ENCODE data around the gene ZFY. TPM values are rescaled to one million over a fixed set of nuclear protein-coding genes. Genes with fewer than 3 reads are reported as not detected.

The ZFY gene
- polyA plus RNA-seq, 1 of the 3 experiments (the other 2 are of a cell fraction), result not detected

DNA sequence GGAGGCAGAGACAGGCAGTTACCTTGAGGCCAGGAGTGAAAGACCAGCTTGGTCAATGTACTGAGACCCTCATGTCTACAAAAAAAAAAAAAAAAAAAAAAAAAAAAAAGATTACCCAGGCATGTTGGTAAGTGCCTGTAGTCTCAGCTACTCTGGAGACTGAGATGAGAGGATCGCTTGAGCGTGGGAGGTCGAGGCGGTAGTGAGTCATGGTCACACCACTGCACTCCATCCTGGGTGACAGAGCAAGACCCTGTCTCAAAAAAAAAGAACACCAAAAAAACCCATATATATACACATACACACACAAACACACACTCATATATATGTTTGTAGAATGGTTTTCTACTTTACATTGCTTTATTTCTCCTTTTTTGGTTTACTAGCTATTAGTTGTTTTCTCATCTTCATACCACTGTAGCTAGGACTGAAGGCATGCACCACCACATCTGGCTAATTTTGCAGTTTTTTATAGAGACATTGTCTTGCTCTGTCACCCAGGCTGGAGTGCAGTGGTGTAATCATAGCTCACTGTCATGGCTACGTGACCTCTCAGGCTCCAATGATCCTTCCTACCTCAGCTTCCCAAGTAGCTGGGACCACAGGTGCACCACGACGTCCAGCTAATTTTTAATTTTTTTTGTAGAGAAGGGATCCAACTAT, 14.5 kb downstream of the ZFY start (continued):
- TF ChIP-seq, protein P1, sequence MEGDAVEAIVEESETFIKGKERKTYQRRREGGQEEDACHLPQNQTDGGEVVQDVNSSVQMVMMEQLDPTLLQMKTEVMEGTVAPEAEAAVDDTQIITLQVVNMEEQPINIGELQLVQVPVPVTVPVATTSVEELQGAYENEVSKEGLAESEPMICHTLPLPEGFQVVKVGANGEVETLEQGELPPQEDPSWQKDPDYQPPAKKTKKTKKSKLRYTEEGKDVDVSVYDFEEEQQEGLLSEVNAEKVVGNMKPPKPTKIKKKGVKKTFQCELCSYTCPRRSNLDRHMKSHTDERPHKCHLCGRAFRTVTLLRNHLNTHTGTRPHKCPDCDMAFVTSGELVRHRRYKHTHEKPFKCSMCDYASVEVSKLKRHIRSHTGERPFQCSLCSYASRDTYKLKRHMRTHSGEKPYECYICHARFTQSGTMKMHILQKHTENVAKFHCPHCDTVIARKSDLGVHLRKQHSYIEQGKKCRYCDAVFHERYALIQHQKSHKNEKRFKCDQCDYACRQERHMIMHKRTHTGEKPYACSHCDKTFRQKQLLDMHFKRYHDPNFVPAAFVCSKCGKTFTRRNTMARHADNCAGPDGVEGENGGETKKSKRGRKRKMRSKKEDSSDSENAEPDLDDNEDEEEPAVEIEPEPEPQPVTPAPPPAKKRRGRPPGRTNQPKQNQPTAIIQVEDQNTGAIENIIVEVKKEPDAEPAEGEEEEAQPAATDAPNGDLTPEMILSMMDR (IDR thresholded peaks at IDR 0.05), result no peak
- no peak for TF ChIP-seq FOSL2 (IDR thresholded peaks at IDR 0.05; ENCODE audit: borderline replicate concordance, low read depth)

DNA sequence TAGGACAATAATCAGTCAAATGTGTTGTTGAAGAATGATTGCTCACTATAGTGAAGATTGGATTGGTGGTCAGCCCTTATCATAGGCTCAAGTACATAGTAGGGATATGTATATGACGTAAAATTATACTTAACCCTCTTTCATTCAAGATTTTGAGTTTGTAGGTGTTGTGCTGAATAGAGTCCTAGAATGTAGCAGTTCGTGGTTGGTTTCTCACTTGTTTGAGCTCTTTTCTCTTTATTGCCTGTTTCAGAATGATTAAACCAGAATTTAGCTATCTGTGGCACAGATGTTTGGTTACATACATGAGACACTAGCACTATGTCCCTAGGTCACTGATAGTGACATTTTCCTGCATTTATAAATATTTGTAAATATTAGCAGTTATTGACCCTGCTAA, 15.5 kb downstream of the ZFY start:
- DNase-seq, result no peak
- no CpG with 5 or more reads among the region's 2 CpGs for WGBS (ENCODE audit: low lambda C conversion rate)
- POLR2A ChIA-PET, result no interaction called here

More for the DNA sequence above, 15.5 kb downstream of the ZFY start:
- TF ChIP-seq EP300 (IDR thresholded peaks at IDR 0.05; ENCODE audit: borderline replicate concordance in 1 of 2, low read depth in 1 of 2, low read length in 1 of 2), result no peak
- TF ChIP-seq SIN3A (IDR thresholded peaks at IDR 0.05; ENCODE audit: borderline replicate concordance, low read depth, low read length), result no peak
- TF ChIP-seq GATA2 (CRISPR knock-in tag; IDR thresholded peaks at IDR 0.05), result no peak
- no peak for TF ChIP-seq MEF2A (IDR thresholded peaks at IDR 0.05; ENCODE audit: borderline replicate concordance, low read depth)
- TF ChIP-seq YY1 (IDR thresholded peaks at IDR 0.05; ENCODE audit: low read depth), result no peak
- TF ChIP-seq, protein P2, sequence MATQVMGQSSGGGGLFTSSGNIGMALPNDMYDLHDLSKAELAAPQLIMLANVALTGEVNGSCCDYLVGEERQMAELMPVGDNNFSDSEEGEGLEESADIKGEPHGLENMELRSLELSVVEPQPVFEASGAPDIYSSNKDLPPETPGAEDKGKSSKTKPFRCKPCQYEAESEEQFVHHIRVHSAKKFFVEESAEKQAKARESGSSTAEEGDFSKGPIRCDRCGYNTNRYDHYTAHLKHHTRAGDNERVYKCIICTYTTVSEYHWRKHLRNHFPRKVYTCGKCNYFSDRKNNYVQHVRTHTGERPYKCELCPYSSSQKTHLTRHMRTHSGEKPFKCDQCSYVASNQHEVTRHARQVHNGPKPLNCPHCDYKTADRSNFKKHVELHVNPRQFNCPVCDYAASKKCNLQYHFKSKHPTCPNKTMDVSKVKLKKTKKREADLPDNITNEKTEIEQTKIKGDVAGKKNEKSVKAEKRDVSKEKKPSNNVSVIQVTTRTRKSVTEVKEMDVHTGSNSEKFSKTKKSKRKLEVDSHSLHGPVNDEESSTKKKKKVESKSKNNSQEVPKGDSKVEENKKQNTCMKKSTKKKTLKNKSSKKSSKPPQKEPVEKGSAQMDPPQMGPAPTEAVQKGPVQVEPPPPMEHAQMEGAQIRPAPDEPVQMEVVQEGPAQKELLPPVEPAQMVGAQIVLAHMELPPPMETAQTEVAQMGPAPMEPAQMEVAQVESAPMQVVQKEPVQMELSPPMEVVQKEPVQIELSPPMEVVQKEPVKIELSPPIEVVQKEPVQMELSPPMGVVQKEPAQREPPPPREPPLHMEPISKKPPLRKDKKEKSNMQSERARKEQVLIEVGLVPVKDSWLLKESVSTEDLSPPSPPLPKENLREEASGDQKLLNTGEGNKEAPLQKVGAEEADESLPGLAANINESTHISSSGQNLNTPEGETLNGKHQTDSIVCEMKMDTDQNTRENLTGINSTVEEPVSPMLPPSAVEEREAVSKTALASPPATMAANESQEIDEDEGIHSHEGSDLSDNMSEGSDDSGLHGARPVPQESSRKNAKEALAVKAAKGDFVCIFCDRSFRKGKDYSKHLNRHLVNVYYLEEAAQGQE (IDR thresholded peaks at IDR 0.05; ENCODE audit: low read depth, low read length), result no peak
- TF ChIP-seq, protein P3, sequence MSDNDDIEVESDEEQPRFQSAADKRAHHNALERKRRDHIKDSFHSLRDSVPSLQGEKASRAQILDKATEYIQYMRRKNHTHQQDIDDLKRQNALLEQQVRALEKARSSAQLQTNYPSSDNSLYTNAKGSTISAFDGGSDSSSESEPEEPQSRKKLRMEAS (IDR thresholded peaks at IDR 0.05; ENCODE audit: low read depth), result no peak
- TF ChIP-seq ELF1 (IDR thresholded peaks at IDR 0.05), result no peak
- TF ChIP-seq RXRA (IDR thresholded peaks at IDR 0.05; ENCODE audit: borderline replicate concordance, low read depth), result no peak
- no peak for TF ChIP-seq MXI1 (IDR thresholded peaks at IDR 0.05; ENCODE audit: low read depth, low read length)
- TF ChIP-seq TCF12 (IDR thresholded peaks at IDR 0.05), result no peak
- TF ChIP-seq, protein P1 (IDR thresholded peaks at IDR 0.05), result no peak
- Histone ChIP-seq H3K4me1 (ENCODE audit: control insufficient read depth in 1 of 2, insufficient read depth in 2 of 2, low read depth in 1 of 2, low read length in 1 of 2) (no peaks in the 10 kb centered on the region), H3K9me3 (no peaks in the 10 kb centered on the region), H3K27ac (ENCODE audit: low read depth in 2 of 2, low read length in 1 of 2) (no peak overlapping the region), H3K36me3 (replicated peaks in 1 of 2; ENCODE audit: control insufficient read depth in 1 of 2, insufficient read depth in 2 of 2, low read length in 1 of 2) (no peaks in the 10 kb centered on the region), H4K20me1 (ENCODE audit: insufficient read depth) (no peaks in the 10 kb centered on the region), H3K79me2 (ENCODE audit: insufficient read depth) (no peaks in the 10 kb centered on the region), H3K9ac (no peak overlapping the region), H3K4me3 (ENCODE audit: low read depth in 2 of 2, low read length in 1 of 2) (no peak overlapping the region), H3F3A (replicated peaks; ENCODE audit: insufficient read depth) (no peaks in the 10 kb centered on the region), H2AFZ (ENCODE audit: low read depth) (no peak overlapping the region), H3K27me3 (ENCODE audit: insufficient read depth) (no peaks in the 10 kb centered on the region), H3K9me2 (no peaks in the 10 kb centered on the region), H3K4me2 (no peak overlapping the region)
- CTCF ChIA-PET, result no interaction called here

Data from SK-N-SH (cell line).